NCI-H226 (cell line): ENCODE results near the gene MEIOB.
"Not testable (repeated sequence)": the region's sequence is repeated elsewhere in the genome, so short reads cannot be mapped to it uniquely, and the experiment has no call there.

Source experiments
- DNase-seq: peaks from one replicate; pipeline ENCODE4 v3.0.0-alpha.2; 2015

The MEIOB gene

GRCh38 chr16:1871974-1872635 is at the start of gene MEIOB:
TSS of gene MEIOB (minus strand) at chr16:1872164. CDS start at chr16:1868175, 3,989 bp downstream.
- DNase-seq: no peak

- DNase-seq: no peak
Measured at GRCh38 chr16:1920727-1921171, 48.8 kb upstream of the MEIOB start.

- DNase-seq: not testable (repeated sequence)
Measured at GRCh38 chr16:1920122-1920521, 48.2 kb upstream of the MEIOB start.

GRCh38 chr16:1919327-1919998 is 47.5 kb upstream of the MEIOB start:
- DNase-seq: no peak

GRCh38 chr16:1918351-1919326 is 46.7 kb upstream of the MEIOB start, which contains the start of gene HS3ST6:
TSS of gene HS3ST6 (minus strand) at chr16:1918415. CDS start at chr16:1918323, 92 bp downstream.
- no peak for DNase-seq

GRCh38 chr16:1917665-1918350 is 45.8 kb upstream of the MEIOB start:
- no peak for DNase-seq

- DNase-seq: no peak
Measured at GRCh38 chr16:1917056-1917664, 45.2 kb upstream of the MEIOB start.

GRCh38 chr16:1916640-1916990 is 44.7 kb upstream of the MEIOB start:
- no peak for DNase-seq

- no peak for DNase-seq
Measured at GRCh38 chr16:1915732-1916639, 44.0 kb upstream of the MEIOB start.

GRCh38 chr16:1914988-1915387 is 43.0 kb upstream of the MEIOB start:
- DNase-seq: no peak

GRCh38 chr16:1914084-1914608 is 42.2 kb upstream of the MEIOB start:
- no peak for DNase-seq

- no peak for DNase-seq
Measured at GRCh38 chr16:1913327-1914083, 41.5 kb upstream of the MEIOB start.

- no peak for DNase-seq
Measured at GRCh38 chr16:1912215-1912543, 40.2 kb upstream of the MEIOB start.

- DNase-seq: no peak
Measured at GRCh38 chr16:1911467-1912214, 39.7 kb upstream of the MEIOB start.

GRCh38 chr16:1909561-1910231 is 37.7 kb upstream of the MEIOB start:
- DNase-seq: no peak

GRCh38 chr16:1908983-1909382 is 37.0 kb upstream of the MEIOB start:
- DNase-seq: no peak

GRCh38 chr16:1908184-1908583 is 36.2 kb upstream of the MEIOB start:
- no peak for DNase-seq

GRCh38 chr16:1907226-1907860 is 35.4 kb upstream of the MEIOB start:
- DNase-seq: no peak

GRCh38 chr16:1906846-1907165 is 34.8 kb upstream of the MEIOB start:
- no peak for DNase-seq
